ENCODE data around the gene SLC18B1.

The SLC18B1 gene

GRCh38 chr6:132730560-132730959 is 67.9 kb downstream of the SLC18B1 start:
- Histone ChIP-seq H3K9ac (no peak overlapping the region), H3K36me3 (peaks cover 0 to 46% (median 0%) of the 10 kb centered on the region in 11 experiments; a peak in 4 of 22 replicates), H3K9me3 (replicated peaks in 1 of 11) (peaks cover 0 to 25% (median 0%) of the 10 kb centered on the region in 11 experiments; a peak in 3 of 22 replicates), H3K4me1 (peaks cover 0 to 63% (median 0%) of the 10 kb centered on the region in 10 experiments; a peak in 7 of 20 replicates), H3K27ac (peak overlapping the region in 1 of 11 experiments; percentile 12; a peak in 1 of 22 replicates), H3K27me3 (no peaks in the 10 kb centered on the region), H4K20me1 (no peaks in the 10 kb centered on the region), H3K4me2 (peak overlapping the region in 2 of 11 experiments; percentile 53 to 59; a peak in 4 of 22 replicates), H3K4me3 (no peak overlapping the region)
- no peak for TF ChIP-seq Cebpa-rat (IDR thresholded peaks at IDR 0.05)

GRCh38 chr6:132728616-132729015 is 69.8 kb downstream of the SLC18B1 start:
- H4K20me1 ChIP-seq = no peaks in the 10 kb centered on the region
- no peak overlapping the region for H3K4me2 ChIP-seq
- no peak overlapping the region for H3K9ac ChIP-seq
- H3K9me3 ChIP-seq (replicated peaks in 1 of 11) = peaks cover 0 to 16% (median 0%) of the 10 kb centered on the region in 11 experiments; a peak in 3 of 22 replicates
- no peak overlapping the region for H3K4me3 ChIP-seq
- peaks cover 0 to 65% (median 0%) of the 10 kb centered on the region in 11 experiments; a peak in 4 of 22 replicates for H3K36me3 ChIP-seq
- peaks cover 0 to 48% (median 0%) of the 10 kb centered on the region in 10 experiments; a peak in 5 of 20 replicates for H3K4me1 ChIP-seq
- H3K27ac ChIP-seq = no peak overlapping the region
- TF ChIP-seq Cebpa-rat (IDR thresholded peaks at IDR 0.05) = no peak
- H3K27me3 ChIP-seq = no peaks in the 10 kb centered on the region

GRCh38 chr6:132726608-132726975 is 71.8 kb downstream of the SLC18B1 start:
- Histone ChIP-seq H3K4me3 (no peak overlapping the region), H4K20me1 (no peaks in the 10 kb centered on the region), H3K4me2 (peak overlapping the region in 2 of 11 experiments; percentile 33 to 48; a peak in 4 of 22 replicates), H3K4me1 (peaks cover 0 to 37% (median 0%) of the 10 kb centered on the region in 10 experiments; a peak in 4 of 20 replicates), H3K27me3 (no peaks in the 10 kb centered on the region), H3K9me3 (replicated peaks in 1 of 11) (no peaks in the 10 kb centered on the region), H3K36me3 (peaks cover 0 to 72% (median 0%) of the 10 kb centered on the region in 11 experiments; a peak in 4 of 22 replicates), H3K9ac (no peak overlapping the region), H3K27ac (no peak overlapping the region)
- no peak for TF ChIP-seq Cebpa-rat (IDR thresholded peaks at IDR 0.05)

GRCh38 chr6:132725947-132726607 is 72.4 kb downstream of the SLC18B1 start:
- H4K20me1 ChIP-seq = no peaks in the 10 kb centered on the region

GRCh38 chr6:132725471-132725870 is 73.0 kb downstream of the SLC18B1 start:
- Histone ChIP-seq H3K4me3 (no peak overlapping the region), H3K4me2 (peak overlapping the region in 2 of 11 experiments; percentile 33 to 48; a peak in 3 of 22 replicates), H3K27ac (no peak overlapping the region), H3K27me3 (no peaks in the 10 kb centered on the region), H3K9ac (no peak overlapping the region), H4K20me1 (no peaks in the 10 kb centered on the region), H3K9me3 (replicated peaks in 1 of 11) (no peaks in the 10 kb centered on the region), H3K4me1 (peaks cover 0 to 27% (median 0%) of the 10 kb centered on the region in 10 experiments; a peak in 5 of 20 replicates), H3K36me3 (peaks cover 0 to 67% (median 0%) of the 10 kb centered on the region in 11 experiments; a peak in 4 of 22 replicates)
- no peak for TF ChIP-seq Cebpa-rat (IDR thresholded peaks at IDR 0.05)

More at GRCh38 chr6:132725947-132726607, 72.4 kb downstream of the SLC18B1 start:
- no peak overlapping the region for H3K27ac ChIP-seq
- peaks cover 0 to 33% (median 0%) of the 10 kb centered on the region in 10 experiments; a peak in 5 of 20 replicates for H3K4me1 ChIP-seq
- TF ChIP-seq Cebpa-rat (IDR thresholded peaks at IDR 0.05) = no peak
- H3K9me3 ChIP-seq (replicated peaks in 1 of 11) = no peaks in the 10 kb centered on the region
- H3K9ac ChIP-seq = no peak overlapping the region
- H3K4me3 ChIP-seq = no peak overlapping the region
- H3K4me2 ChIP-seq = peak overlapping the region in 2 of 11 experiments; percentile 33 to 48; a peak in 4 of 22 replicates
- peaks cover 0 to 67% (median 0%) of the 10 kb centered on the region in 11 experiments; a peak in 4 of 22 replicates for H3K36me3 ChIP-seq
- no peaks in the 10 kb centered on the region for H3K27me3 ChIP-seq

- H3K9me3 ChIP-seq (replicated peaks in 1 of 11) = no peaks in the 10 kb centered on the region
- no peak overlapping the region for H3K4me3 ChIP-seq
- no peaks in the 10 kb centered on the region for H3K27me3 ChIP-seq
- TF ChIP-seq Cebpa-rat (IDR thresholded peaks at IDR 0.05) = no peak
- H3K36me3 ChIP-seq = peaks cover 0 to 31% (median 0%) of the 10 kb centered on the region in 11 experiments; a peak in 4 of 22 replicates
- peaks cover 0 to 12% (median 0%) of the 10 kb centered on the region in 10 experiments; a peak in 5 of 20 replicates for H3K4me1 ChIP-seq
- no peak overlapping the region for H3K4me2 ChIP-seq
- H3K9ac ChIP-seq = no peak overlapping the region
- no peaks in the 10 kb centered on the region for H4K20me1 ChIP-seq
- H3K27ac ChIP-seq = no peak overlapping the region
Measured at GRCh38 chr6:132719736-132720448, 78.5 kb downstream of the SLC18B1 start.

Data from BLaER1 treated with 17β-estradiol and CSF1 and Interleukin-3, amounts not matched to agents 10 nM and 100 nM (cell line).